SKM-1 treated with dmso at 0.1 percent for 144 hours (cell line): ENCODE data around the gene ZNF135.

Source experiments
- DNase-seq: peaks from one replicate; lab custom pipeline; 2025; ENCODE audit not compliant: unreplicated experiment; lab: John Stamatoyannopoulos, UW

The ZNF135 gene

GRCh38 chr19:58046856-58047255 lies 12.2 kb upstream of the ZNF135 start:
- no peak for DNase-seq

- no peak for DNase-seq
These were observed 11.4 kb upstream of the ZNF135 start for GRCh38 chr19:58047672-58048071.

GRCh38 chr19:58052256-58052655 lies 6.8 kb upstream of the ZNF135 start:
- no peak for DNase-seq

GRCh38 chr19:58053480-58054156 lies 5.5 kb upstream of the ZNF135 start:
- DNase-seq, result no peak

- no peak for DNase-seq
These were observed 3.9 kb upstream of the ZNF135 start for GRCh38 chr19:58054901-58055874.

GRCh38 chr19:58056261-58056660 lies 2.8 kb upstream of the ZNF135 start:
- no peak for DNase-seq

GRCh38 chr19:58056861-58057260 lies 2.2 kb upstream of the ZNF135 start:
- DNase-seq, result no peak

GRCh38 chr19:58058467-58058866 lies 615 bp upstream of the ZNF135 start:
- no peak for DNase-seq

- DNase-seq, result no peak
These were observed 593 bp downstream of the ZNF135 start for GRCh38 chr19:58059671-58060078.

GRCh38 chr19:58060231-58060630 lies 1.1 kb downstream of the ZNF135 start:
- no peak for DNase-seq

- DNase-seq, result no peak
These were observed 4.6 kb downstream of the ZNF135 start for GRCh38 chr19:58063712-58064111.

- DNase-seq, result no peak
These were observed 8.3 kb downstream of the ZNF135 start for GRCh38 chr19:58067240-58067912.

- DNase-seq, result no peak
These were observed 20.7 kb downstream of the ZNF135 start for GRCh38 chr19:58079792-58080191.

- DNase-seq, result no peak
These were observed 23.9 kb downstream of the ZNF135 start for GRCh38 chr19:58083021-58083420.

- DNase-seq, result no peak
These were observed 25.7 kb downstream of the ZNF135 start for GRCh38 chr19:58084596-58085347.

- DNase-seq, result no peak
These were observed 26.3 kb downstream of the ZNF135 start for GRCh38 chr19:58085348-58085875.

- DNase-seq, result no peak
These were observed 28.0 kb downstream of the ZNF135 start for GRCh38 chr19:58086825-58087710.

GRCh38 chr19:58088521-58089052 lies 29.5 kb downstream of the ZNF135 start:
- no peak for DNase-seq

- no peak for DNase-seq
These were observed 30.8 kb downstream of the ZNF135 start for GRCh38 chr19:58089846-58090245.
